Chondrocyte (in vitro differentiated cells): ENCODE data around the gene TRAP1. TPM values are rescaled to one million over a fixed set of nuclear protein-coding genes. Genes with fewer than 3 reads are reported as not detected.
A peak's percentile ranks its signal among the peaks of the same experiment; 100 is the strongest.

ENCODE experiments used
- DNase-seq: peaks from one replicate; pipeline ENCODE4 v3.0.0; 2021; ENCODE audit warnings: mixed read lengths, low spot score
- H3K27ac Mint-ChIP-seq: one replicate; pipeline ENCODE4 v1.8.0; 2021; ENCODE audit warnings: mild to moderate bottlenecking, moderate library complexity, mixed read lengths; ENCODE audit not compliant: unreplicated experiment
- H3K27me3 Mint-ChIP-seq: 2 replicates; pipeline ENCODE4 v1.8.0; 2021; ENCODE audit warnings: low read depth, mixed read lengths
- H3K36me3 Mint-ChIP-seq: 2 replicates; pipeline ENCODE4 v1.8.0; 2021; ENCODE audit warnings: low read depth, mixed read lengths
- H3K4me1 Mint-ChIP-seq: 2 replicates; pipeline ENCODE4 v1.8.0; 2021; ENCODE audit warnings: low read depth, mild to moderate bottlenecking, mixed read lengths
- H3K4me3 Mint-ChIP-seq: one replicate; pipeline ENCODE4 v1.8.0; 2021; ENCODE audit warnings: mild to moderate bottlenecking, moderate library complexity, mixed read lengths; ENCODE audit not compliant: unreplicated experiment
- H3K9me3 Mint-ChIP-seq: 2 replicates; pipeline ENCODE4 v1.8.0; 2021; ENCODE audit warnings: low read depth, mixed read lengths
- total RNA-seq: library from RNA; stranded (reverse); gene quantifications from 3 replicates; pipeline ENCODE4 v1.2.1, GENCODE V29; 2021
- TF ChIP-seq, protein P1 (sequence below): fragments of 200-600 bp; sonication (generic); IDR thresholded peaks from 2 replicates; pipeline ENCODE4 v1.5.0; 2021; ENCODE audit warnings: antibody characterized with exemption, mild to moderate bottlenecking, moderate library complexity

The TRAP1 gene
- total RNA-seq, 1 donor from 2014 or later, result 60.6 TPM

GRCh38 chr16:3695610-3696369, 21.5 kb downstream of the TRAP1 start:
- H3K9me3 Mint-ChIP-seq, result no peaks in the 10 kb centered on the region
- peaks cover 17% of the 10 kb centered on the region for H3K4me1 Mint-ChIP-seq
- no peaks in the 10 kb centered on the region for H3K27me3 Mint-ChIP-seq
- TF ChIP-seq, protein P1, sequence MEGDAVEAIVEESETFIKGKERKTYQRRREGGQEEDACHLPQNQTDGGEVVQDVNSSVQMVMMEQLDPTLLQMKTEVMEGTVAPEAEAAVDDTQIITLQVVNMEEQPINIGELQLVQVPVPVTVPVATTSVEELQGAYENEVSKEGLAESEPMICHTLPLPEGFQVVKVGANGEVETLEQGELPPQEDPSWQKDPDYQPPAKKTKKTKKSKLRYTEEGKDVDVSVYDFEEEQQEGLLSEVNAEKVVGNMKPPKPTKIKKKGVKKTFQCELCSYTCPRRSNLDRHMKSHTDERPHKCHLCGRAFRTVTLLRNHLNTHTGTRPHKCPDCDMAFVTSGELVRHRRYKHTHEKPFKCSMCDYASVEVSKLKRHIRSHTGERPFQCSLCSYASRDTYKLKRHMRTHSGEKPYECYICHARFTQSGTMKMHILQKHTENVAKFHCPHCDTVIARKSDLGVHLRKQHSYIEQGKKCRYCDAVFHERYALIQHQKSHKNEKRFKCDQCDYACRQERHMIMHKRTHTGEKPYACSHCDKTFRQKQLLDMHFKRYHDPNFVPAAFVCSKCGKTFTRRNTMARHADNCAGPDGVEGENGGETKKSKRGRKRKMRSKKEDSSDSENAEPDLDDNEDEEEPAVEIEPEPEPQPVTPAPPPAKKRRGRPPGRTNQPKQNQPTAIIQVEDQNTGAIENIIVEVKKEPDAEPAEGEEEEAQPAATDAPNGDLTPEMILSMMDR, result no peak
- H3K36me3 Mint-ChIP-seq, result peaks cover 2% of the 10 kb centered on the region
- no peak overlapping the region for H3K27ac Mint-ChIP-seq
- DNase-seq, result no peak
- H3K4me3 Mint-ChIP-seq, result no peak overlapping the region

DNA sequence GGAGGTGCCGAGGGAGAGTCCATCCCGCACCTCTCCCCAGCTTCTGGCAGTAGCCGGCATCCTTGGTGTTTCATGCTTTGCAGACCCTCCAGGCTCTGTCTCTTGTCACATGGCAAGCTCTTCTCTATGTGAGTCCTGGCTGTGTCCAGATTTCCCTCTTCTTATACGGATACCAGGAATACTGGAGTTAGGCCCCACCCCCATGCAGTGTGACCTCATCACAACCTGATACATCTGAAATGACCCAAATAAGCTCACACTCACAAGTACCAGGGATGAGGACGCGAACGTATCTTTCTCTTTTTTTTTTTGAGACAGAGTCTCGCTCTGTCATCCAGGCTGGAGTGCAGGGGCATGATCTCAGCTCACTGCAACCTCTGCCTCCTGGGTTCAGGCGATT, 23.3 kb downstream of the TRAP1 start:
- H3K4me1 Mint-ChIP-seq, result peaks cover 27% of the 10 kb centered on the region
- no peaks in the 10 kb centered on the region for H3K9me3 Mint-ChIP-seq
- no peak overlapping the region for H3K27ac Mint-ChIP-seq
- TF ChIP-seq, protein P1, result no peak
- no peaks in the 10 kb centered on the region for H3K27me3 Mint-ChIP-seq
- H3K36me3 Mint-ChIP-seq, result peaks cover 2% of the 10 kb centered on the region
- DNase-seq, result no peak
- no peak overlapping the region for H3K4me3 Mint-ChIP-seq

DNA sequence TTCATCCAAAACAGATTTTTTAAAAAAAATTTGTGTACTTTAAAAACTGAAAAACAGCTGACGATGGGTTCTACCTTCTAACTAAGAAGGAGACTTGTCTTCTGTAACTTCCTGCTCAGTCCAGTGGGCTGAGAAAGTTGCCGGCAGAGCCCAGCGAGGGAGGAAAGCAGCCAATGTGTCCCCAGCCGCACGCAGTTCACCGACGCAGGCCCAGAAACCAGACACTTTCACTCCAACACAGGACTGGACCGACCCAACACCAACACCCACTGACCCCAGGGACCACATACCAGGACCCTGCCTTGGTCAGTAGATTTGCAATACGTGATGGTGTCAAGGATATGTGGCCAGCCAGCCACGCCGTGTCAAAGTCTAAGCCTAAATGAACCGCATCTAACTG, 25.6 kb downstream of the TRAP1 start:
- DNase-seq, result no peak
- H3K27ac Mint-ChIP-seq, result no peak overlapping the region
- H3K4me3 Mint-ChIP-seq, result no peak overlapping the region
- H3K4me1 Mint-ChIP-seq, result peaks cover 24% of the 10 kb centered on the region
- no peaks in the 10 kb centered on the region for H3K9me3 Mint-ChIP-seq
- H3K27me3 Mint-ChIP-seq, result no peaks in the 10 kb centered on the region
- H3K36me3 Mint-ChIP-seq, result peaks cover 10% of the 10 kb centered on the region
- TF ChIP-seq, protein P1, result no peak

- DNase-seq, result no peak
- Mint-ChIP-seq H3K4me1 (peaks cover 19% of the 10 kb centered on the region), H3K36me3 (peaks cover 11% of the 10 kb centered on the region), H3K27me3 (no peaks in the 10 kb centered on the region), H3K4me3 (peak overlapping the region; percentile 45), H3K9me3 (no peaks in the 10 kb centered on the region), H3K27ac (peak overlapping the region; percentile 71)
- TF ChIP-seq, protein P1, result no peak
Measured at GRCh38 chr16:3690980-3691720, 26.2 kb downstream of the TRAP1 start.

DNA sequence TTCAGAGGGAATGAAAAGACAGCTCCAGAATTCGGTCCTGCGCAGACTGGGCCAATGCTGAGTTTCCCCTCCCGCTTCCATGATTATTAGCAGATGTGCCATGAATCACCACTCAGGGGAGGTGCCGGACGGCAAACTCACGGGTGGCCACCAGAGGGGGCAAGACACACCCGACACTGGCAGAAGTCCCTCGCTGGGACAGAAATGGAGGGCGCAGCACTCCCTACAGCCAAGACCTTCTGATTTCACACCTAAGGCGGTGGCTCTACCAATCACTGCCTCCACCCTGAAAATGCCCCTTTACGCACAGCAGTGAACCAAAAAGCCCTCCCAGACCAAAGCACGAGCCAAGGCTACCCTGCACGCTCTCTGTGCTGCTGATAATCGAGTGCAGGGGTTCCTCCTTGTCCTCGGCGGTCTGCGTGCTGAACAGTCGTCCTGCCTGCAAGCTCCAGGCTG, 26.8 kb downstream of the TRAP1 start:
- Mint-ChIP-seq H3K27ac (peak overlapping the region; percentile 71), H3K4me3 (peak overlapping the region; percentile 45), H3K4me1 (peaks cover 12% of the 10 kb centered on the region), H3K27me3 (no peaks in the 10 kb centered on the region), H3K36me3 (peaks cover 16% of the 10 kb centered on the region), H3K9me3 (no peaks in the 10 kb centered on the region)
- TF ChIP-seq, protein P1, result peak; percentile 98
- peak; percentile 95 for DNase-seq
